Measurements from ENCODE around the gene RPL13A. TPM values are rescaled to one million over a fixed set of nuclear protein-coding genes. Genes with fewer than 3 reads are reported as not detected.

Gene RPL13A
- total and polyA plus RNA-seq, 2 of the 4 experiments (the other 2 are of a cell fraction): 1,477 to 2,069 TPM

GRCh38 chr19:49442771-49443365, 44.5 kb upstream of the RPL13A start:
- in situ Hi-C loops (cut with MboI; ENCODE audit: low sequenced_read_pairs) (loop anchor here (10.0 kb wide), 1 partner anchor 48 kb away; no protein-coding TSS in a partner anchor), dilution Hi-C loops (cut with HindIII; ENCODE audit: low sequenced_read_pairs, unreplicated experiment) (no loop called here), intact Hi-C loops (cut with micrococcal nuclease) (loop anchor here (1.0 kb wide), 4 partner anchors 51 to 217 kb away; partner anchors contain the start of gene DKKL1)
- Histone ChIP-seq H3K36me3 (ENCODE audit: control insufficient read depth, insufficient read depth, low read length) (peaks cover 4% of the 10 kb centered on the region; the same call in 1 of the 2 replicates), H3K9ac (ENCODE audit: low read depth, low read length) (peak overlapping the region; percentile 45), H3K18ac (ENCODE audit: low read depth, low read length) (no peak overlapping the region), H2AK9ac (replicated peaks; ENCODE audit: low read depth, low read length, poor library complexity) (peak overlapping the region; percentile 85), H2BK5ac (ENCODE audit: low read depth, low read length, poor library complexity, severe bottlenecking) (no peak overlapping the region), H3K9me1 (ENCODE audit: insufficient read depth, low read length) (peaks cover 3% of the 10 kb centered on the region; the same call in 1 of the 2 replicates), H3K79me1 (ENCODE audit: low read depth in 1 of 2, low read length in 2 of 2) (peaks cover 0 to under 1% of the 10 kb centered on the region in 2 experiments; a peak in 2 of 4 replicates), H2BK120ac (ENCODE audit: low read depth, low read length) (no peak overlapping the region), H4K5ac (ENCODE audit: low read depth, low read length) (no peak overlapping the region), H2AFZ (replicated peaks; ENCODE audit: low read length, poor library complexity) (peak overlapping the region; percentile 100), H3K4me2 (ENCODE audit: low read depth, low read length) (peak overlapping the region; percentile 82), H3K14ac (replicated peaks; ENCODE audit: low read depth, low read length) (no peak overlapping the region), H4K91ac (ENCODE audit: insufficient read depth, low read depth, low read length) (no peak overlapping the region; the same call in 1 of the 2 replicates), H3K9me3 (ENCODE audit: control insufficient read depth, insufficient read depth, low read length) (no peaks in the 10 kb centered on the region), H3K27me3 (ENCODE audit: control insufficient read depth, insufficient read depth, low read length) (peaks cover 44% of the 10 kb centered on the region), H3K4me3 (ENCODE audit: insufficient read depth, low read depth, low read length) (peak overlapping the region; percentile 53), H3K56ac (ENCODE audit: extremely low read depth, insufficient read depth, low read length) (0 out of 2 replicates have a peak overlapping the region, but pooled peaks have one; percentile 10), H3K27ac (ENCODE audit: insufficient read depth, low read length) (no peak overlapping the region; the same call in 1 of the 2 replicates), H3K23ac (ENCODE audit: low read depth, low read length) (no peak overlapping the region; the same call in 1 of the 2 replicates), H2BK15ac (ENCODE audit: low read depth, low read length) (no peak overlapping the region), H2BK20ac (ENCODE audit: low read depth, low read length) (no peak overlapping the region), H4K20me1 (ENCODE audit: insufficient read depth, low read length) (peaks cover 3% of the 10 kb centered on the region; the same call in 1 of the 2 replicates), H2AK5ac (ENCODE audit: low read depth, low read length) (no peak overlapping the region), H3K4ac (ENCODE audit: low read depth, low read length) (no peak overlapping the region), H3K4me1 (ENCODE audit: control insufficient read depth, insufficient read depth, low read length) (no peaks in the 10 kb centered on the region), H4K8ac (ENCODE audit: low read depth in 2 of 2, low read length in 2 of 2) (peak overlapping the region in 1 of 2 experiments; percentile 54; a peak in 1 of 4 replicates)
- no TSS peak for BruUV-seq (replicated peaks)
- CTCF ChIA-PET: interaction anchor here (0.6 kb wide), 1 partner anchor 178 kb away, joined by 3 read pairs; no protein-coding TSS in a partner anchor
- no peak for TF ChIP-seq NFE2L2 (IDR thresholded peaks at IDR 0.05; ENCODE audit: low read depth, low read length)
- TF ChIP-seq FOS (IDR thresholded peaks at IDR 0.05; ENCODE audit: low read depth, low read length): no peak
- TF ChIP-seq SMC3 (IDR thresholded peaks at IDR 0.05; ENCODE audit: low read depth, low read length): no peak
- no peak for TF ChIP-seq CHD1 (IDR thresholded peaks at IDR 0.05; ENCODE audit: low read depth, low read length)
- no peak for TF ChIP-seq BHLHE40 (IDR thresholded peaks at IDR 0.05; ENCODE audit: low read depth, low read length)
- TF ChIP-seq MAFK (IDR thresholded peaks at IDR 0.05; ENCODE audit: low read depth, low read length): no peak
- no peak for TF ChIP-seq RCOR1 (IDR thresholded peaks at IDR 0.05; ENCODE audit: insufficient replicate concordance, low read length)
- DNase-seq: peak; percentile 73
- ATAC-seq (ENCODE audit: low read depth): peak; percentile 79
- 0% methylated on average over 5 of the region's 43 CpGs; no CpG with 5 or more reads in 1 of the 2 experiments for WGBS, 2 experiments (ENCODE audit: extremely low coverage in 2 of 2, insufficient read length in 1 of 2)
- POLR2A ChIA-PET (ENCODE audit: unreplicated experiment): no interaction called here
